ENCODE results near the gene ZDHHC14.

GRCh38 chr6:157392927-157393668 lies 12.1 kb downstream of the ZDHHC14 start:
- no peak for TF ChIP-seq POLR2A (IDR thresholded peaks at IDR 0.05)
- no peak for TF ChIP-seq CTCF (IDR thresholded peaks at IDR 0.05)
